ENCODE data around the gene DCTN3. TPM values are rescaled to one million over a fixed set of nuclear protein-coding genes. Genes with fewer than 3 reads are reported as not detected.
A peak's percentile ranks its signal among the peaks of the same experiment; 100 is the strongest.

The DCTN3 gene
- total RNA-seq, 3 donors from 2014 or later (not counting 1 experiment from before 2014, with no cell fraction given): 135 to 171 (median 147) TPM

DNA sequence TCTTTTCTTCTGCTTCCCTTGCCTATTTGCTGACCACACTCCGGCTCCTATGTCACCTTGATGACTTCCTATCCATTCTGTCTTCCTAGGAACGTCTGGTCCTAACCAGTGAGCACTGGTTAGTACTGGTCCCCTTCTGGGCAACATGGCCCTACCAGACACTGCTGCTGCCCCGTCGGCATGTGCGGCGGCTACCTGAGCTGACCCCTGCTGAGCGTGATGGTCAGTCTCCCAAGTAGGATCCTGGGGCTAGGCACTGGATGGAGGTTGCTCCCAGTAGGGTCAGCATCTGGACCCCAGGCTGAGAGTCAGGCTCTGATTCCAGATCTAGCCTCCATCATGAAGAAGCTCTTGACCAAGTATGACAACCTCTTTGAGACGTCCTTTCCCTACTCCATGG lies 28.4 kb upstream of the DCTN3 start:
- TF ChIP-seq, protein P1, sequence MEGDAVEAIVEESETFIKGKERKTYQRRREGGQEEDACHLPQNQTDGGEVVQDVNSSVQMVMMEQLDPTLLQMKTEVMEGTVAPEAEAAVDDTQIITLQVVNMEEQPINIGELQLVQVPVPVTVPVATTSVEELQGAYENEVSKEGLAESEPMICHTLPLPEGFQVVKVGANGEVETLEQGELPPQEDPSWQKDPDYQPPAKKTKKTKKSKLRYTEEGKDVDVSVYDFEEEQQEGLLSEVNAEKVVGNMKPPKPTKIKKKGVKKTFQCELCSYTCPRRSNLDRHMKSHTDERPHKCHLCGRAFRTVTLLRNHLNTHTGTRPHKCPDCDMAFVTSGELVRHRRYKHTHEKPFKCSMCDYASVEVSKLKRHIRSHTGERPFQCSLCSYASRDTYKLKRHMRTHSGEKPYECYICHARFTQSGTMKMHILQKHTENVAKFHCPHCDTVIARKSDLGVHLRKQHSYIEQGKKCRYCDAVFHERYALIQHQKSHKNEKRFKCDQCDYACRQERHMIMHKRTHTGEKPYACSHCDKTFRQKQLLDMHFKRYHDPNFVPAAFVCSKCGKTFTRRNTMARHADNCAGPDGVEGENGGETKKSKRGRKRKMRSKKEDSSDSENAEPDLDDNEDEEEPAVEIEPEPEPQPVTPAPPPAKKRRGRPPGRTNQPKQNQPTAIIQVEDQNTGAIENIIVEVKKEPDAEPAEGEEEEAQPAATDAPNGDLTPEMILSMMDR (IDR thresholded peaks at IDR 0.05): no peak
- Mint-ChIP-seq H3K4me3 (peak overlapping the region; percentile 58), H3K27me3 (ENCODE audit: low read depth in 2 of 2) (no peaks in the 10 kb centered on the region), H3K36me3 (no peaks in the 10 kb centered on the region), H3K9me3 (no peaks in the 10 kb centered on the region), H3K4me1 (peaks cover 36 to 47% of the 10 kb centered on the region in 2 donors), H3K27ac (peak overlapping the region in 1 of 2 donors; percentile 89)
- DNase-seq (no peak), ATAC-seq (no peak)
- no peak overlapping the region for H3K4me3 ChIP-seq (ENCODE audit: low read length)
- peaks cover 25% of the 10 kb centered on the region for H3K36me3 ChIP-seq (ENCODE audit: control insufficient read depth, insufficient read depth, low read length)
- H3K27ac ChIP-seq (ENCODE audit: low read length): no peak overlapping the region
- peaks cover 37% of the 10 kb centered on the region for H3K4me1 ChIP-seq (ENCODE audit: control insufficient read depth, insufficient read depth, low read length)
- no peaks in the 10 kb centered on the region for H3K9me3 ChIP-seq (ENCODE audit: control insufficient read depth, insufficient read depth, low read length)
- no peaks in the 10 kb centered on the region for H3K27me3 ChIP-seq (ENCODE audit: control insufficient read depth, insufficient read depth, low read length)
- 96% methylated on average over 8 of the region's 8 CpGs for WGBS (ENCODE audit: insufficient coverage)
- intact Hi-C loops (cut with micrococcal nuclease): loop anchor here (5.0 kb wide), 1 partner anchor 36 kb away; the partner anchor contains the start of gene RPP25L

DNA sequence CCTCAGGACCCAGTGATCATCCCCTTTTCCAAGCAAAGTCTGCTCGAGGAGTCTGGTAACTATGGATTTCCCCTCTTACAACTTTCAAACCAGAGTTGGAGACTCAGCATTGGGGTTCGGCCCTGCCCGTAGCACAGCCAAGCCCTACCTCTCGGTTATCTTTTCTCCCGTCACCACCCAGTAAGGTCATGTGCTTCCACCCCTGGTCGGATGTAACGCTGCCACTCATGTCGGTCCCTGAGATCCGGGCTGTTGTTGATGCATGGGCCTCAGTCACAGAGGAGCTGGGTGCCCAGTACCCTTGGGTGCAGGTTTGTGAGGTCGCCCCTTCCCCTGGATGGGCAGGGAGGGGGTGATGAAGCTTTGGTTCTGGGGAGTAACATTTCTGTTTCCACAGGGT lies 27.4 kb upstream of the DCTN3 start:
- ATAC-seq (no peak), DNase-seq (peak in 1 of 2 donors; percentile 28)
- H3K27ac Mint-ChIP-seq: peak overlapping the region; percentile 77 to 89
- Histone ChIP-seq H3K27ac (ENCODE audit: low read length) (peak overlapping the region; percentile 53), H3K4me3 (ENCODE audit: low read length) (peak overlapping the region; percentile 69), H3K4me1 (ENCODE audit: control insufficient read depth, insufficient read depth, low read length) (peaks cover 34% of the 10 kb centered on the region), H3K9me3 (ENCODE audit: control insufficient read depth, insufficient read depth, low read length) (no peaks in the 10 kb centered on the region), H3K36me3 (ENCODE audit: control insufficient read depth, insufficient read depth, low read length) (peaks cover 25% of the 10 kb centered on the region), H3K27me3 (ENCODE audit: control insufficient read depth, insufficient read depth, low read length) (no peaks in the 10 kb centered on the region)
- H3K9me3 Mint-ChIP-seq: no peaks in the 10 kb centered on the region
- intact Hi-C loops (cut with micrococcal nuclease): loop anchor here (5.0 kb wide), 1 partner anchor 35 kb away; the partner anchor contains the start of gene RPP25L
- WGBS (ENCODE audit: insufficient coverage): 71% methylated on average over 10 of the region's 10 CpGs
- TF ChIP-seq, protein P1 (IDR thresholded peaks at IDR 0.05): no peak
- H3K36me3 Mint-ChIP-seq: no peaks in the 10 kb centered on the region
- H3K4me1 Mint-ChIP-seq: peaks cover 30 to 38% of the 10 kb centered on the region in 2 donors
- H3K27me3 Mint-ChIP-seq (ENCODE audit: low read depth in 2 of 2): no peaks in the 10 kb centered on the region
- peak overlapping the region; percentile 89 for H3K4me3 Mint-ChIP-seq

DNA sequence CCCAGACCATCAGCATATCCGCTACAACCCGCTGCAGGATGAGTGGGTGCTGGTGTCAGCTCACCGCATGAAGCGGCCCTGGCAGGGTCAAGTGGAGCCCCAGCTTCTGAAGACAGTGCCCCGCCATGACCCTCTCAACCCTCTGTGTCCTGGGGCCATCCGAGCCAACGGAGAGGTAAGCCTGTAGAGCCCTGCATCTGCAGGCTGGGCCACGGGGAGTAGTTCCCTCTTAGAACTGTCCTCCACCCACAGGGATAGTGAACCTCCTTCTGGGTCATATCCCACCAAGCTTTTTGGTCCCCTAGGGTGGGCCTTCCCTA lies 26.7 kb upstream of the DCTN3 start:
- intact Hi-C loops (cut with micrococcal nuclease): loop anchor here (5.0 kb wide), 1 partner anchor 35 kb away; the partner anchor contains the start of gene RPP25L
- peak overlapping the region; percentile 89 for H3K4me3 Mint-ChIP-seq
- ATAC-seq: no peak
- 0% methylated on average over 8 of the region's 8 CpGs for WGBS (ENCODE audit: insufficient coverage)
- H3K27me3 Mint-ChIP-seq (ENCODE audit: low read depth in 2 of 2): no peaks in the 10 kb centered on the region
- H3K4me1 Mint-ChIP-seq: peaks cover 23 to 32% of the 10 kb centered on the region in 2 donors
- TF ChIP-seq, protein P1 (IDR thresholded peaks at IDR 0.05): no peak
- Histone ChIP-seq H3K27ac (ENCODE audit: low read length) (peak overlapping the region; percentile 53), H3K36me3 (ENCODE audit: control insufficient read depth, insufficient read depth, low read length) (peaks cover 25% of the 10 kb centered on the region), H3K4me1 (ENCODE audit: control insufficient read depth, insufficient read depth, low read length) (peaks cover 28% of the 10 kb centered on the region), H3K27me3 (ENCODE audit: control insufficient read depth, insufficient read depth, low read length) (no peaks in the 10 kb centered on the region), H3K9me3 (ENCODE audit: control insufficient read depth, insufficient read depth, low read length) (no peaks in the 10 kb centered on the region), H3K4me3 (ENCODE audit: low read length) (peak overlapping the region; percentile 69)
- no peaks in the 10 kb centered on the region for H3K36me3 Mint-ChIP-seq
- no peak for DNase-seq
- H3K9me3 Mint-ChIP-seq: no peaks in the 10 kb centered on the region
- H3K27ac Mint-ChIP-seq: peak overlapping the region; percentile 77 to 89

Data from natural killer cell (primary cell).